ENCODE results near the gene DNAH1. TPM values are rescaled to one million over a fixed set of nuclear protein-coding genes. Genes with fewer than 3 reads are reported as not detected.

DNAH1 gene
- total and polyA plus RNA-seq, 5 donors = 2.6 to 4.0 (median 3.6) TPM

DNA sequence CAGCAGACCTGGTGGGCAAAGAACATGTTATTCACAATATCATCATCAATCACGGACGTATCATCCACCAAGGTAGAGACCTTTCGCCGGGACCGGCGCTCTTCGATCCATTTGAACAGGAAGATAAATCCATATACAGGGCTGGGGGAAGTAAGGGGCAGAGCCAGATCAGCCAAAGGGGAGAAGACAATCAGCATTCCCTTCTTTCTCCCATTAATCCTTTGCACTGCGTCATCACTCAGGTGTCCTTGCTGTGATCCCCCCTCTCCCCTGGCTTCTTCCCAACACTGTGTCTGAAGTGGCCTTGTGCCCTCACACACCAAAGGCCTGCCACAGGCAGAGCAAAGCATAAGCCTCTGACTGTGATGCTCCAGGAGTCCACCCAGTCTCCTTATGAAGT lies 92.3 kb downstream of the DNAH1 start:
- ATAC-seq (no peak), DNase-seq (no peak)
- Histone ChIP-seq H3K4me1 (ENCODE audit: control insufficient read depth, insufficient read depth, low read length) (peaks cover 6% of the 10 kb centered on the region), H3K4me3 (ENCODE audit: low read length) (no peak overlapping the region), H3K27ac (ENCODE audit: low read length) (no peak overlapping the region), H3K27me3 (ENCODE audit: control insufficient read depth, insufficient read depth) (no peaks in the 10 kb centered on the region), H3K9me3 (ENCODE audit: control insufficient read depth, low read length) (no peaks in the 10 kb centered on the region)
- WGBS = 92% methylated on average over 8 of the region's 8 CpGs
- intact Hi-C loops (cut with DNase I) = no loop called here

- no peaks in the 10 kb centered on the region for H3K27me3 ChIP-seq (ENCODE audit: control insufficient read depth, insufficient read depth)
- no peak for DNase-seq
- intact Hi-C loops (cut with DNase I) = no loop called here
- no peak overlapping the region for H3K4me3 ChIP-seq (ENCODE audit: low read length)
- no peak overlapping the region for H3K27ac ChIP-seq (ENCODE audit: low read length)
- ATAC-seq = no peak
- H3K9me3 ChIP-seq (ENCODE audit: control insufficient read depth, low read length) = no peaks in the 10 kb centered on the region
- H3K4me1 ChIP-seq (ENCODE audit: control insufficient read depth, insufficient read depth, low read length) = peaks cover 6% of the 10 kb centered on the region
- 92% methylated on average over 3 of the region's 3 CpGs for WGBS
Measured at GRCh38 chr3:52415800-52416199, 99.7 kb downstream of the DNAH1 start.

DNA sequence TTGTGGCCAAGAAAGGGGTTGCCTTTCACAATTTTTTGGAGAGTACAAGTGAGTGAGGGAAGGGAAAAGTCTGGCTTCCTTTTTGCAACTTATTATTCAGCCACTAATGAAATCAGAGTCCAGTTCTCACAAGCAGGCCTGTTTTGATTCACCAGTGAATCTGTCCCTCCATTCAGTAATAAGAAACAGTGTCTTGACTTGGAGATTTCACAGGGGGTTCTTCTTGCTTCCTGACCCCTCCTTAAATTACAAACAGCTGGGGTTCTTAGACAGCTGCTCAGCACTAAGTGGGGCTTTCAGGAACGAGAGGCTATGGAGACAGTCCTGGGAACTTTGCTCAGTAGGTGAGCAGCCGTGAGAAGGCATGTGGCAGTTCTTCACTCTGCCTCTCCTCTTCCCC lies 104.3 kb downstream of the DNAH1 start:
- Histone ChIP-seq H3K27ac (ENCODE audit: low read length) (no peak overlapping the region), H3K9me3 (ENCODE audit: control insufficient read depth, low read length) (no peaks in the 10 kb centered on the region), H3K4me3 (ENCODE audit: low read length) (no peak overlapping the region), H3K4me1 (ENCODE audit: control insufficient read depth, insufficient read depth, low read length) (peaks cover 3% of the 10 kb centered on the region), H3K27me3 (ENCODE audit: control insufficient read depth, insufficient read depth) (no peaks in the 10 kb centered on the region)
- DNase-seq (no peak), ATAC-seq (peak; percentile 28 to 39)
- intact Hi-C loops (cut with DNase I) = loop anchor here in 1 of 4 donors (10.0 kb wide), 1 partner anchor 254 kb away; no protein-coding TSS in a partner anchor
- 64% methylated on average over 2 of the region's 2 CpGs for WGBS

- Histone ChIP-seq H3K27me3 (ENCODE audit: control insufficient read depth, insufficient read depth) (no peaks in the 10 kb centered on the region), H3K4me3 (ENCODE audit: low read length) (no peak overlapping the region), H3K9me3 (ENCODE audit: control insufficient read depth, low read length) (no peaks in the 10 kb centered on the region), H3K4me1 (ENCODE audit: control insufficient read depth, insufficient read depth, low read length) (peaks cover 3% of the 10 kb centered on the region), H3K27ac (ENCODE audit: low read length) (no peak overlapping the region)
- 91% methylated on average over 3 of the region's 3 CpGs for WGBS
- DNase-seq (no peak), ATAC-seq (no peak)
- intact Hi-C loops (cut with DNase I) = loop anchor here in 1 of 4 donors (10.0 kb wide), 1 partner anchor 252 kb away; no protein-coding TSS in a partner anchor
Measured at GRCh38 chr3:52422669-52423068, 106.5 kb downstream of the DNAH1 start.

- Histone ChIP-seq H3K27ac (ENCODE audit: low read length) (no peak overlapping the region), H3K27me3 (ENCODE audit: control insufficient read depth, insufficient read depth) (no peaks in the 10 kb centered on the region), H3K4me1 (ENCODE audit: control insufficient read depth, insufficient read depth, low read length) (peaks cover 3% of the 10 kb centered on the region), H3K9me3 (ENCODE audit: control insufficient read depth, low read length) (no peaks in the 10 kb centered on the region), H3K4me3 (ENCODE audit: low read length) (no peak overlapping the region)
- peak; percentile 73 to 81 for ATAC-seq
- intact Hi-C loops (cut with DNase I) = loop anchor here in 1 of 4 donors (10.0 kb wide), 1 partner anchor 252 kb away; no protein-coding TSS in a partner anchor
- WGBS = 49% methylated on average over 5 of the region's 5 CpGs
- peak in 2 of 3 donors; percentile 69 to 76 for DNase-seq
Measured at GRCh38 chr3:52423173-52423572, 107.1 kb downstream of the DNAH1 start.

- Histone ChIP-seq H3K27me3 (ENCODE audit: control insufficient read depth, insufficient read depth) (no peaks in the 10 kb centered on the region), H3K9me3 (ENCODE audit: control insufficient read depth, low read length) (no peaks in the 10 kb centered on the region), H3K27ac (ENCODE audit: low read length) (peak overlapping the region; percentile 51), H3K4me3 (ENCODE audit: low read length) (no peak overlapping the region), H3K4me1 (ENCODE audit: control insufficient read depth, insufficient read depth, low read length) (peaks cover 16% of the 10 kb centered on the region)
- intact Hi-C loops (cut with DNase I) = loop anchor here in 2 of 4 donors (1.0 to 10.0 kb wide), 3 partner anchors 18 to 246 kb away; no protein-coding TSS in a partner anchor
- 16% methylated on average over 7 of the region's 7 CpGs for WGBS
- ATAC-seq = peak; percentile 79 to 84
- DNase-seq = peak; percentile 57 to 84 (median 63)
Measured at GRCh38 chr3:52428151-52429005, 112.3 kb downstream of the DNAH1 start.

- Histone ChIP-seq H3K9me3 (ENCODE audit: control insufficient read depth, low read length) (no peaks in the 10 kb centered on the region), H3K4me1 (ENCODE audit: control insufficient read depth, insufficient read depth, low read length) (peaks cover 21% of the 10 kb centered on the region), H3K4me3 (ENCODE audit: low read length) (no peak overlapping the region), H3K27ac (ENCODE audit: low read length) (peak overlapping the region; percentile 51), H3K27me3 (ENCODE audit: control insufficient read depth, insufficient read depth) (no peaks in the 10 kb centered on the region)
- DNase-seq (peak in 2 of 3 donors; percentile 29 to 45), ATAC-seq (no peak)
- WGBS = 48% methylated on average over 3 of the region's 3 CpGs
- intact Hi-C loops (cut with DNase I) = loop anchor here in 1 of 4 donors (2.0 to 10.0 kb wide), 2 partner anchors 18 to 246 kb away; no protein-coding TSS in a partner anchor
Measured at GRCh38 chr3:52429031-52429430, 112.9 kb downstream of the DNAH1 start.

DNA sequence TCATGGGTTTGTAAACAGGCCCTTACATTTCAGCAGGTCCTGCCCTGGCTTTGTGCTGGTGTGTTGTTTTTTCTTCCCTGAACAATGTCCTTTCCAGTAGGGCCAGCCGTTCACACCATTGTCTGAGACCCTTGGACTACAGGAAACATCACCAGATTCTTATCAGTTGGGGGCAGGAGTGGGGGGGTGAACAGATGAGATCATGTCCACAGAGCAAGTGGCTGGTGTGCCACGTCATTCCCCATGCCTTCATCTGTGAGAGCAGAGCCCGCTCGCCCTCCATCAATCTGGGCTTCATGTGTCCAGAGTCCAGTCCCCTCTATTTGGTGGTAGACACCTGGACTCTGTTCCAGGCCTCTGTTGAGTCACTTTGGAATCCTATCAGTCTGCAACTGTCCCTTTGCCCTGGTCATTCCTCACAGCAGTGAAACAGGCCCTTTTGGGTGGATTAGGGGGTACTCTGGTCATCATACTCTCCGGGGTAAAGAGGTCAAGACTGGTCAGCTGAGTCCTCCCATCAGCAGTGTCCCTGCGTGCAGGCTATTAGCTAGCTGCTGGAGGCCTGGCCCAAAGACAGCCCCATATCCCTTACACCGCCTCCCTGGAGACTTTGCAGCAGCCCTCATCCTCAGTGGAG lies 113.8 kb downstream of the DNAH1 start:
- peak overlapping the region; percentile 48 for H3K27ac ChIP-seq (ENCODE audit: low read length)
- peak in 1 of 2 donors; percentile 22 for ATAC-seq
- 61% methylated on average over 7 of the region's 7 CpGs for WGBS
- H3K4me3 ChIP-seq (ENCODE audit: low read length) = no peak overlapping the region
- intact Hi-C loops (cut with DNase I) = loop anchor here in 1 of 4 donors (2.0 to 10.0 kb wide), 2 partner anchors 17 to 245 kb away; no protein-coding TSS in a partner anchor
- no peaks in the 10 kb centered on the region for H3K27me3 ChIP-seq (ENCODE audit: control insufficient read depth, insufficient read depth)
- no peaks in the 10 kb centered on the region for H3K9me3 ChIP-seq (ENCODE audit: control insufficient read depth, low read length)
- H3K4me1 ChIP-seq (ENCODE audit: control insufficient read depth, insufficient read depth, low read length) = peaks cover 23% of the 10 kb centered on the region
- DNase-seq = peak; percentile 22 to 57 (median 46)

- Histone ChIP-seq H3K4me3 (ENCODE audit: low read length) (no peak overlapping the region), H3K27ac (ENCODE audit: low read length) (peak overlapping the region; percentile 55), H3K27me3 (ENCODE audit: control insufficient read depth, insufficient read depth) (no peaks in the 10 kb centered on the region), H3K4me1 (ENCODE audit: control insufficient read depth, insufficient read depth, low read length) (peaks cover 23% of the 10 kb centered on the region), H3K9me3 (ENCODE audit: control insufficient read depth, low read length) (no peaks in the 10 kb centered on the region)
- intact Hi-C loops (cut with DNase I) = no loop called here
- 86% methylated on average over 9 of the region's 9 CpGs for WGBS
- DNase-seq (peak in 2 of 3 donors; percentile 17 to 41), ATAC-seq (no peak)
Measured at GRCh38 chr3:52430416-52430810, 114.3 kb downstream of the DNAH1 start.

GRCh38 chr3:52431459-52432223 lies 115.5 kb downstream of the DNAH1 start:
- intact Hi-C loops (cut with DNase I) = no loop called here
- WGBS = 60% methylated on average over 10 of the region's 10 CpGs
- no peaks in the 10 kb centered on the region for H3K27me3 ChIP-seq (ENCODE audit: control insufficient read depth, insufficient read depth)
- no peak overlapping the region for H3K4me3 ChIP-seq (ENCODE audit: low read length)
- ATAC-seq (peak in 1 of 2 donors; percentile 11), DNase-seq (peak; percentile 33 to 74 (median 56))
- H3K4me1 ChIP-seq (ENCODE audit: control insufficient read depth, insufficient read depth, low read length) = peaks cover 23% of the 10 kb centered on the region
- H3K9me3 ChIP-seq (ENCODE audit: control insufficient read depth, low read length) = no peaks in the 10 kb centered on the region
- no peak overlapping the region for H3K27ac ChIP-seq (ENCODE audit: low read length)
